Neutrophil (primary cell): ENCODE results near the gene RPS27.
"Not testable (repeated sequence)": the region's sequence is repeated elsewhere in the genome, so short reads cannot be mapped to it uniquely, and the experiment has no call there.

Experiments
- H3K27ac ChIP-seq: fragments of 200-600 bp; sonication (generic); 2 replicates; pipeline ENCODE4 v1.5.1; 2016; ENCODE audit warnings: mild to moderate bottlenecking, moderate library complexity
- H3K27me3 ChIP-seq: fragments of 200-600 bp; sonication (generic); 2 replicates; pipeline ENCODE4 v1.6.0; 2016; ENCODE audit warnings: mild to moderate bottlenecking
- H3K36me3 ChIP-seq: fragments of 200-600 bp; sonication (generic); 2 replicates; pipeline ENCODE4 v1.5.1; 2017
- H3K4me1 ChIP-seq, 2 experiments: fragments of 200-600 bp in 1 of 2; sonication (generic) in 1 of 2; 1 replicate in 1 of 2; 2 replicates in 1 of 2; pipeline versions ENCODE4 v1.5.1 to v1.6.1; 2013 to 2016; ENCODE audit warnings: low read depth in 1 of 2, low read length in 1 of 2, mild to moderate bottlenecking in 1 of 2, moderate library complexity in 1 of 2; ENCODE audit not compliant: control insufficient read depth in 1 of 2, insufficient read depth in 1 of 2
- H3K4me3 ChIP-seq, 2 experiments: fragments of 200-600 bp in 1 of 2; sonication (generic) in 1 of 2; 1 replicate in 1 of 2; 2 replicates in 1 of 2; pipeline ENCODE4 v1.5.1; 2013 to 2016; ENCODE audit warnings: low read depth in 1 of 2, low read length in 1 of 2, mild to moderate bottlenecking in 1 of 2, moderate library complexity in 1 of 2
- H3K9me3 ChIP-seq: fragments of 200-600 bp; sonication (generic); 2 replicates; pipeline ENCODE4 v1.5.1; 2016
- CTCF ChIP-seq: fragments of 200-600 bp; sonication (generic); IDR thresholded peaks from 2 replicates; pipeline ENCODE4 v1.5.1; 2016; ENCODE audit warnings: antibody characterized with exemption

Gene RPS27

GRCh38 chr1:153977250-153978240, 13.0 kb upstream of the RPS27 start, which contains the start of gene JTB:
JTB (minus strand) TSS chr1:153977674; CDS start chr1:153977252, 422 bp downstream.
- H3K4me1 ChIP-seq: peaks cover 20 to 21% of the 10 kb centered on the region in 2 experiments
- H3K27ac ChIP-seq: peak within 1 kb of the TSS; percentile 75
- H3K4me3 ChIP-seq: peak within 1 kb of the TSS; percentile 85 to 90
- no peaks in the 10 kb centered on the region for H3K9me3 ChIP-seq
- peaks cover 36% of the 10 kb centered on the region for H3K36me3 ChIP-seq
- TF ChIP-seq CTCF: peak; percentile 46
- no peaks in the 10 kb centered on the region for H3K27me3 ChIP-seq

DNA sequence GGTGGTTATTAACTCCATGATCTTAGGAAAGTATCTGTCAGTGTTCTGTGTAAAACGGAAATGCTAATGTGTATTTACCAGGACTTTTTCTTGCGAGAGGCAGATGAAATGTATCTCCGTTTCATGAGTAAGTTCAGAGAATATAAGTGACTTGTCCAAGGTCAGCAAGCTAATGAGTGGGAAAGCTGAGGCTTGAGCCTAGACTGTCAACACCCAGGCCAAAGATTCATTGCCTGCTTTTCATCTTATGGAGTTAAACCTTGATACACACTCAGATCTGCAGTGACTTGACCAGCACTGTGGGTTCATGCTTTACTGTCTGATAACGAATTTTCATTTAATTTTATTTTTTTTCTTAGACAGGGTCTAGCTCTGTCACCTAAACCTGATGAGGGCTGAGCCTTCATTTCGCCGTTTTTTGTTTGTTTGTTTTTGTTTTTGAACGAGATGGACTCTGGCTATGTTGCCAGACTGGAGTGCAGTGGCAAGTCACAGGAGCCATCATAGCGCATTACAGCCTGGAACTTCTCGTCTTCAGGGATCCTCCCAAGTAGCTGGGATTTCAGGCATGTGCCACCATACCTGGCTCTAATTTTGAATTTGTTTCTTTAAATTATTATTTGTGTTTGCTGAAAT, 12.2 kb upstream of the RPS27 start:
- peak overlapping the region; percentile 85 to 90 for H3K4me3 ChIP-seq
- H3K36me3 ChIP-seq: peaks cover 28% of the 10 kb centered on the region
- H3K4me1 ChIP-seq: peaks cover 20 to 21% of the 10 kb centered on the region in 2 experiments
- no peak for TF ChIP-seq CTCF
- no peaks in the 10 kb centered on the region for H3K27me3 ChIP-seq
- H3K27ac ChIP-seq: peak overlapping the region; percentile 75
- no peaks in the 10 kb centered on the region for H3K9me3 ChIP-seq

DNA sequence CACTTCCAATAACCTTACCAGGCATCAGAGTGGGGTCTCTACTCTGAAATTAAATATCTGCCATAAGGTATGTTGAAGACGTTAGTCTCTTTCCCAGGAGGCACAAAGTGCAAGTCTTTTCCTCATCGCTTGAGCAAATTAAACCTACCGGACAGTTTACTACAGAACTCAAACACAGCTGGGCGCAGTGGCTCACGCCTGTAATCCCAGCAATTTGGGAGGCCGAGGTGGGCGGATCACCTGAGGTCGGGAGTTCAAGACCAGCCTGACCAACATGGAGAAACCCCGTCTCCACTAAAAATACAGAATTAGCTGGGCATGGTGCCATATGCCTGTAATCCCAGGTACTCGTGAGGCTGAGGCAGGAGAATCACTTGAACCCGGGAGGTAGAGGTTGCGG, 11.5 kb upstream of the RPS27 start:
- H3K9me3 ChIP-seq, H3K27ac ChIP-seq, H3K4me3 ChIP-seq, H3K27me3 ChIP-seq: not testable (repeated sequence)
- H3K36me3 ChIP-seq: peaks cover 21% of the 10 kb centered on the region
- H3K4me1 ChIP-seq: peaks cover 20 to 25% of the 10 kb centered on the region in 2 experiments

DNA sequence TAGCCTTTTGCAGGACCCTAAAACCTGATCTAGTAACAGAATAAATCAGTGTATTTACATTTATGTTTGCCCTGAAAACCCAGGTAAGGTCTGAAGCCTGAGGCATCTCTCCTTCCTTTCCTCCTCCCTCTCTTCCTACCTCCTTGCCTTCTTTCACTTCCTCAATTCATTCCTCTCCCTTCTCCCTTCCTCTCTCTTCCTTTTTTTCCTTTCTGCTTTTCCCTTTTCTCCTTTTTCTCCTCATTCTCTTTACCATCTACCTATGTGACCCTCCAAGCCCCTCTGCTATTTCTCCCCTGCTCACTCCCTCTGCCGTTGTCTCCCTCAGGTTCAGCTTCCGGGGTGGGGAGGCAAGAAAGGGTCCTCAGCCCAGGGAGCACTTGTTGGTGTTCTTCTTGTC, 8.8 kb upstream of the RPS27 start:
- Histone ChIP-seq H3K4me1 (peaks cover 32 to 41% of the 10 kb centered on the region in 2 experiments), H3K27ac (peak overlapping the region; percentile 25)
- not testable (repeated sequence) for H3K4me3 ChIP-seq, H3K9me3 ChIP-seq, H3K36me3 ChIP-seq, H3K27me3 ChIP-seq

DNA sequence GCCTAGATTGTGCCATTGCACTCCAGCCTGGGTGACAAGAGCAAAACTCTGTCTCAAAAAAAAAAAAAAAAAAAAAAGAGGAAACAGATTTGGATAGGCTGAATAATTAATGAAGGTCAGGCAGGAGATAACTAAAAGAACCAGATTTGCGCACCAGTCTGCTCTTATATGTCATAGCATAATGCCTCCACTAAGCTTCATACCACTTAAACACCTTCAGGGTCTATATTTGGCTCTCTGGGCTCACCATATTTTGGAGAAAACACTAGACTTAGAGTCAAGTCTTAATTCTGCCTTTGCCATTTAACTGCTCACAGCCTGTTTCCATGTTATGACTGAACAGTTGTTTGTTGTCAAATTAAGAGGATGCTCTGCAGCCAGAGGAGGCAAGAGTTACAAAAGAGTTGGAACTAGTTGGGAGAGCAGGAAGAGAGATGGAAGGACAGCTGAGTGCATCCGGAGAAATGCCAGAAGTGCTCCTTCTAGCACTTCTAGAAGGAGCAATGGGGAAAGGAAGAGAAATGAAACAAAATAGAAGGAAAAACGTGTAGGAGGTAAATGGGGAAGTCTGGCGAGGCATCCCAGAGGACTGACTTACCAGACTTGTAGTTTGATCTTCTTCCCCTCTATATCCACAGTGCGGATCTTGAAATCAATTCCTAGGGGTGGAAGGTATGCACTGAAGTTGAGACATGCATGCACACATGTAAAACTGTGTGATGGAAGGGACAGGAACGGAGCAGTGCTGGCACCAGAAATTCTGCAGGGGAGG, 6.3 kb upstream of the RPS27 start:
- Histone ChIP-seq H3K9me3 (no peaks in the 10 kb centered on the region), H3K36me3 (no peaks in the 10 kb centered on the region), H3K27me3 (no peaks in the 10 kb centered on the region), H3K4me3 (no peak overlapping the region), H3K27ac (peak overlapping the region; percentile 68), H3K4me1 (peaks cover 27 to 34% of the 10 kb centered on the region in 2 experiments)
- TF ChIP-seq CTCF: no peak

- Histone ChIP-seq H3K9me3 (no peaks in the 10 kb centered on the region), H3K4me1 (peaks cover 33 to 39% of the 10 kb centered on the region in 2 experiments), H3K27ac (peak overlapping the region; percentile 68), H3K27me3 (no peaks in the 10 kb centered on the region), H3K36me3 (no peaks in the 10 kb centered on the region), H3K4me3 (peak overlapping the region; percentile 43 to 58)
- TF ChIP-seq CTCF: no peak
Observed at GRCh38 chr1:153985341-153985912, 5.1 kb upstream of the RPS27 start.
